Measurements from ENCODE around the gene CNOT3.
A peak's percentile ranks its signal among the peaks of the same experiment; 100 is the strongest.
"Not testable (repeated sequence)": the region's sequence is repeated elsewhere in the genome, so short reads cannot be mapped to it uniquely, and the experiment has no call there.

Gene CNOT3

GRCh38 chr19:54137699-54138488, at the start of gene CNOT3:
Gene CNOT3 (plus strand): TSS chr19:54137762. CDS start chr19:54142979, 5,217 bp downstream.
- DNase-seq (ENCODE audit: low read depth), result no peak

- no peak for DNase-seq (ENCODE audit: low read depth)
These were observed 43.0 kb upstream of the CNOT3 start for GRCh38 chr19:54094426-54095000.

GRCh38 chr19:54095136-54095858, 42.3 kb upstream of the CNOT3 start:
- no peak for DNase-seq (ENCODE audit: low read depth)

- DNase-seq (ENCODE audit: low read depth), result peak; percentile 51
These were observed 41.5 kb upstream of the CNOT3 start for GRCh38 chr19:54095859-54096616.

- DNase-seq (ENCODE audit: low read depth), result peak; percentile 62
These were observed 40.9 kb upstream of the CNOT3 start for GRCh38 chr19:54096617-54097106.

- no peak for DNase-seq (ENCODE audit: low read depth)
These were observed 38.2 kb upstream of the CNOT3 start for GRCh38 chr19:54099190-54099902.

- DNase-seq (ENCODE audit: low read depth), result not testable (repeated sequence)
These were observed 37.7 kb upstream of the CNOT3 start for GRCh38 chr19:54099903-54100255.

GRCh38 chr19:54100561-54100960, 37.0 kb upstream of the CNOT3 start, which contains the start of gene OSCAR:
Gene OSCAR (minus strand): TSS chr19:54100803. CDS start chr19:54100792, 11 bp downstream.
- DNase-seq (ENCODE audit: low read depth), result no peak

GRCh38 chr19:54102421-54103169, 35.0 kb upstream of the CNOT3 start, which contains the start of gene NDUFA3:
Gene NDUFA3 (plus strand): TSS chr19:54102855. CDS start chr19:54102879, 24 bp downstream.
- peak; percentile 98 for DNase-seq (ENCODE audit: low read depth)

GRCh38 chr19:54104998-54105715, 32.4 kb upstream of the CNOT3 start:
- DNase-seq (ENCODE audit: low read depth), result peak; percentile 18

GRCh38 chr19:54105796-54106195, 31.8 kb upstream of the CNOT3 start:
- DNase-seq (ENCODE audit: low read depth), result no peak

- DNase-seq (ENCODE audit: low read depth), result no peak
These were observed 30.8 kb upstream of the CNOT3 start for GRCh38 chr19:54106716-54107115.

- DNase-seq (ENCODE audit: low read depth), result no peak
These were observed 29.6 kb upstream of the CNOT3 start for GRCh38 chr19:54107876-54108490.

GRCh38 chr19:54108496-54108895, 29.1 kb upstream of the CNOT3 start:
- no peak for DNase-seq (ENCODE audit: low read depth)

- DNase-seq (ENCODE audit: low read depth), result no peak
These were observed 27.9 kb upstream of the CNOT3 start for GRCh38 chr19:54109651-54110050.

GRCh38 chr19:54114340-54115108, 23.0 kb upstream of the CNOT3 start:
- peak; percentile 58 for DNase-seq (ENCODE audit: low read depth)

- peak; percentile 99 for DNase-seq (ENCODE audit: low read depth)
These were observed 22.2 kb upstream of the CNOT3 start, which contains the start of the genes PRPF31 and TFPT for GRCh38 chr19:54115109-54116063. Gene PRPF31 (plus strand): TSS chr19:54115754. CDS start chr19:54118279, 2,525 bp downstream. Gene TFPT (minus strand): TSS chr19:54115657. CDS start chr19:54115269, 388 bp downstream.
